ENCODE measurements around the gene UBE2J2. TPM values are rescaled to one million over a fixed set of nuclear protein-coding genes. Genes with fewer than 3 reads are reported as not detected.

Gene UBE2J2
- polyA plus RNA-seq, 1 donor from 2014 or later, result 74.3 TPM

DNA sequence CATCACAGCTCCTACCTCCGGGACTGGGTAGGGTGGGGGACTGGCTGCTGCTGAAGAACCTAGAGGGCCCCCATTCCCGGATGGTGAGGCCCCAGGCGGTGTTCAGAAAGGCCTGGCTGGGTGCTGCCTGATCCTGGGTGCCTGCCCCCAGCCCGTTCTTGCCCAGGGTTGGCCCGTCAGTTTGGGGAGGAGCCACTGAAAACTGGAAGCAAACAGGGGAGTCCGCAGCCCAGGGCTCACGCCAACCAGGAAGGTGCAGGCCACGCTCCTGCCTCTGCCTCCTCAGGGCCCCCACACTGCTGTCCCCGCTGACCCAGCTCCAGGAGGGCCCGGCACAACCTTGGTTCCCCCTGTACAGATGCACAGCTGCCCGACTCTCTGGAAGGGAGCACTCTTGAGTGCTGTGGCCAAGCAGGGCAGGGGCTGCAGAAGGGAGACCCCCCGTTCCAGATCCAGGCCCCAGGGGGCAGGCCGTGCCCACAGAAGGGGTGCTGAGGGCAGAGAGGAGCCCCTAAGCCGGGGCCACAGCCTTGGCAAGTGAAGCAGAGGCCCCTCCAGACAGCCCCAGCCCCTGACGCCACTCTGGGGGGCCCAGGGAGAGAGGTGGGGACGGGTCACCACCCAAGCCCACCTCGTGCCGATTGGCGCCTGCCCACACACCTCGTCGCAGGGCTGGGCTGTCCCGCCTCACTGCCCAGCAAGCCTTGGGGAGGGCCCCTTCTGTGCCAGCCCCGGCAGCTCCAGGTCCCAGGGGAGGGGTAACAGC is 32.6 kb downstream of the UBE2J2 start:
- Mint-ChIP-seq H3K27me3 (peaks cover 8% of the 10 kb centered on the region), H3K4me1 (no peaks in the 10 kb centered on the region), H3K36me3 (no peaks in the 10 kb centered on the region), H3K4me3 (no peak overlapping the region), H3K27ac (no peak overlapping the region), H3K9me3 (no peaks in the 10 kb centered on the region)

DNA sequence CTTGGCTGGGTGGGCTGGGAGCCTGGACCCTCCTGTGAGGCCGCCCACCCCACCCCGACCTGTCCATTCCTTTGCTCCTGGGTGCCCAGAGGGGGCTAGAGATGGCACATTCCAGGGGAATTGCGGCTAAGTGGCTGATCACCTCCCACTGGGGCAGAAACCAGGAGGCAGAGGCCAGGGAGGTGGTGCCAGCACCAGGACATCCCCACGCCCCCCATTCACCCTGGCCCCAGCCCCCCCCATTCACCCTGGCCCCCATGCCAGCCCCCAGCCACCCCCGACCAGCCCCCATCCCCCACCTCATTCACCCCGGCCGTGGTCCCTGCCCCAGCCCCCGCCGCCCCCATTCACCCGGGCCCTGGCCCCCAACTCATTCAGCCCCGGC is 33.3 kb downstream of the UBE2J2 start:
- no peak overlapping the region for H3K27ac Mint-ChIP-seq
- no peaks in the 10 kb centered on the region for H3K36me3 Mint-ChIP-seq
- H3K27me3 Mint-ChIP-seq, result peaks cover 8% of the 10 kb centered on the region
- H3K9me3 Mint-ChIP-seq, result no peaks in the 10 kb centered on the region
- H3K4me1 Mint-ChIP-seq, result no peaks in the 10 kb centered on the region
- no peak overlapping the region for H3K4me3 Mint-ChIP-seq

DNA sequence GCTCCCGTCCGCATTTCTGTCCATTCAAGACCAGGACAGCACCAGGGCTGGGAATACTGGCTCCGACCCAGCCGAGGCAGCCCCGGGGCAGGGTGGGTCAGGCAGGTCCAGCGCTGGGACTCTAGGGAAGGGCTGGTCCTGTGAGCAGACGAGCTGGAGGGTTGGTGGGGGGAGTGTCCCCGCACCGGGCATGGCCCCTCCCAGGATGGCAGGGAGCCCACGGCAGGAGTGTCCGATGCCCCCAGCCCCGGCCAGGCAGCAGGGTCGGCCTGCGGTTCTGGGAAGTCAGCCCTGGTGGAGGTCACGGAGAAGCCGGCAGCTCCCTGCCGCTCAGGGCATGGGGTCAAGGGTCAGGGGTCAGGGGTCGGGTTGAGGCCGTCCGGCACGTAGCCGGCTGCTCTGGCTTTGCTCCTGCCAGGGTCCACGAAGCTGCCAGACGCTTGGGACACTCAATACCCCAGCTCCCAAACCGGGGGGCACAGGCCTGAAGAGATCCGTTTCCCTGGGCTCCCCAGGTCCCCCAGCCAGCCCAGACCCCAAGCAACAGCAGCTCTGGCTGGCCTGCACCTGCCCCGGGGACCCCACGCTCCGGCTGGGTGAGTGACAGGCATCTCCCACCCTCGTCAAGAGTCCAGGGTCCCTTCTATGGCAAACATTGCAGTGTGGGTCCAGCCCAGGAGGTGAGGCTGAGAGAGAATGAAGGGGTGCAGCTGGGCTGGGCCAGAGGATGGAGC is 33.9 kb downstream of the UBE2J2 start:
- Mint-ChIP-seq H3K4me3 (no peak overlapping the region), H3K9me3 (no peaks in the 10 kb centered on the region), H3K36me3 (no peaks in the 10 kb centered on the region), H3K27me3 (peaks cover 8% of the 10 kb centered on the region), H3K4me1 (no peaks in the 10 kb centered on the region), H3K27ac (no peak overlapping the region)

DNA sequence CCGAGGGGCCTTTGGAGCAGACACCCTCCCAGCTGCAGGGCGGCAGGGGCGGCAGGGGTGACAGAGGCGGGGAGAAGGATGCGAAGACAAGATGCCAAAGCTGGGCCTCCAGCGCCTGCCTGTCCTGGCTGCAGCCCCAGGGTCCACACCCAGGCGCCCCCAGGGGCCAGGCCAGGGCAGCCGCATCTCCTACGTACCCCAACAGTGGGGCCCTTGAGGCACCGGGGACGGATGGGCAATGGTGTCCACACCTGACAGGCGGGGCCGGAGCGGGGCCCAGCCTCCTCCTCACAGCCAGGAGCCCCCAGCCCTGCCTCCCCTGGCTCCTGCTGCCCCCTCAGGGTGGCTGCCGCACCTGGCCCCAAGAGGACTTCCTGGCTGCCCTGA is 34.4 kb downstream of the UBE2J2 start:
- peaks cover 8% of the 10 kb centered on the region for H3K27me3 Mint-ChIP-seq
- H3K4me1 Mint-ChIP-seq, result peaks cover 0 to under 1% (median 0%) of the 10 kb centered on the region in 3 donors
- H3K4me3 Mint-ChIP-seq, result no peak overlapping the region
- H3K9me3 Mint-ChIP-seq, result no peaks in the 10 kb centered on the region
- no peak overlapping the region for H3K27ac Mint-ChIP-seq
- H3K36me3 Mint-ChIP-seq, result no peaks in the 10 kb centered on the region

DNA sequence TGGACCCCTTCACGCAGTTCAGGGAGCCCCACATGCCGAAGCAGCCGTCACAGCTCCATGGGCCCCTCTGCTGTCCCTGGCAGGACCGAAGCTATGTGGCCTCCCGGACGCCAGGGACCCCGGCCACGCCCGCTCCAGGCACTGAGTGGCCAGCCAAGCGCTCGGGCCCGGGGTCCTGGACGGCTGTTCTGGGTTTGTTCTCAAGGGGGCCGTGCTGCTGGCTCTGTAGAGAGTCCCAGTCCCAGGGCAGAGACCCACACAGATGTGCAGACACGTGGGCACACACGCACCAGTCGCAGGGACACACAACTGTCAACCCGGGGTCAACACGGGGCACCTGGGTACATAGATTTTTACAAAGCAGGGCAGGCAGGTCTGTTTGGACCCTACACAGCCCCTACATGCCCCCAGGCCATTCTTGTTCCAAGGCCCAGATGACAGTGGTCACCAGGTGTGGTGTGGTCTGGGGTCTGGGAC is 34.9 kb downstream of the UBE2J2 start:
- Mint-ChIP-seq H3K4me1 (peaks cover 0 to 4% (median 4%) of the 10 kb centered on the region in 3 donors), H3K27ac (no peak overlapping the region), H3K36me3 (no peaks in the 10 kb centered on the region), H3K4me3 (no peak overlapping the region), H3K9me3 (no peaks in the 10 kb centered on the region), H3K27me3 (peaks cover 8% of the 10 kb centered on the region)

DNA sequence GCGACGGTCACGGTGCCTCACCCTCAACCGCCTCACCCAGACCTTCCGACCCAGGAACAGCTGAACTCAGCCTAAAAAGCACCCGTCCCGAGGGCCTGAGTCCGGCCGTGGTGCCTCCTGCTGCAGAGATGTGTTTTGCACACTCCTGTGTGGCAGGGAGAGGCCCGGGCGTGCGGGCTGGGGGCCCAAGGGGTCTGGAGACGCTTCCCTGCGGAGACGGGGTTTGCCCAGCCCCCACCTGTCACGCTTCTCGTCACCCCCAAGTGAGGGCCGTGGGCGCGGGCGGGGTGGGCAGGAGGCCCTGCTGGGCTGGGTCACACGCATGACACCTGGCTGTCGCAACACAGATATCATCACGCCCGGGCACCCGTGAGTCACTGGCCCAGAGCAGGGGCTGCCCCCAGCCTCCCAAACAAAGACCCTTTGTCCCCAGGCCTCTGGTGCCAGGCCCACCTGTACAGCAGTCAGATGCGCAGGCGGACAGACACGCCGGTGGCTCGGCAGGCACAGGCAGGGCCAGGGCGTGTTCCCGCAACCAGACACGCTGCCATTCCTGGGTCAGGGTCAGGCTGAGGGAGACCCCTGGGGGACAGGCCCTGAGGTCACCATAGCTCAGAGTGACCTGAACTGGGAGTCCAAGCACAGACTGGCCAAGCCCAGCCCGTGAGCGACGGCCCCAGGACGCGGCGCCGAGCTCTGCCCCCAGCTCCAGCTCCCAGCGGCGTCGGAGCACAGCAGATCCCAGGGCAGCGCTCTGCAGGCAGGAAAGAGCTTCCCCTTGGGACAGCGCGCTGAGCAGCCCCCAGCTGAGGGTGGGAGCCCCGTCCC is 35.6 kb downstream of the UBE2J2 start:
- Mint-ChIP-seq H3K9me3 (no peaks in the 10 kb centered on the region), H3K27me3 (peaks cover 8% of the 10 kb centered on the region), H3K27ac (no peak overlapping the region), H3K4me3 (no peak overlapping the region), H3K36me3 (no peaks in the 10 kb centered on the region), H3K4me1 (peaks cover 0 to 8% (median 8%) of the 10 kb centered on the region in 3 donors)

DNA sequence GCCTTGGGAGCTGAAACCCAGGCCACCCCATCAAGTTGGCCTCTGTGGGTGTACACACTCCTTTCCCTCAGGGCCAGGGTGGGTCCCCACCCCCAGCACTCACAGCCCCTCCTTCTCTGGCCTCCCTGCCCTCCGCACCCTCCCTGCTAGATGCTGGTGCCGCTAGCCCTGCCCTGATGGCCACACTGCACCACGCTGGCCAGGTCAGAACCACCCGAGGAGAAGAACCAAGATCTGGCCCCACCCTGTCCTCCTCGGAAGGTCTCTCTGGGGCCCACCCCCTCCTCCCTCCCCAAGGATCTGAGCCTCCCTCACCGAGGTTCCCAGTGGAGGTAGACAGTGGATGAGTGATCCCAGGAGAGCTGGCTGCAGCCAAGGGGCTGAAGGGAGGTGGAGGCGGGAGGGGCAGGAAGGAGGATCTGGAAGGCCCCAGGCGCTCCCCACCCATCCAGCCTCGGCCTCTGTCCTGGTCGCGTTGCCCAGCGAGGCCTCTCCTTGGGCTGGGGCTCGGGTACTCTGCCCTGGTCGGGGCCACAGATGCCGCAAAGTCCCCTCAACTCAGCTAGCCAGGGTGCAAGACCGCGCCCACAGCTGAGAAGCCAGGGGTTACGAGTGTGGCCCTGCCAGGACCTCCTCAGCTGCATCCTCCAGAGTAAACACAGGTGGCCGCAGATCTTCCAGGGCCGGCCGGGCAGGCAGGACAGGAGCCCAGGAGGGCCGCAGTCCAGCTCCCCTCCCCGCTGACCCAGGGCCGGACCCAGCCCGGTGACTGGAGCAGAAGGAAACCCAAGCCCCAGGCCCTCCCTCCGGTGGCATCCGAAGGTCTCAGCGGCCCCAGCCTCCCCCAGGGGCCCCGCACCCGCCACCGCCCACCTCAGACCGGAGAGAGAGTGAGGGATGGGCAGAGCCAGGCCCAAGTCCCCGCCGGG is 36.4 kb downstream of the UBE2J2 start:
- Mint-ChIP-seq H3K27ac (no peak overlapping the region), H3K36me3 (no peaks in the 10 kb centered on the region), H3K4me3 (peak overlapping the region in 1 of 4 donors; percentile 75), H3K27me3 (peaks cover 8% of the 10 kb centered on the region), H3K9me3 (no peaks in the 10 kb centered on the region), H3K4me1 (peaks cover 0 to 8% (median 8%) of the 10 kb centered on the region in 3 donors)

DNA sequence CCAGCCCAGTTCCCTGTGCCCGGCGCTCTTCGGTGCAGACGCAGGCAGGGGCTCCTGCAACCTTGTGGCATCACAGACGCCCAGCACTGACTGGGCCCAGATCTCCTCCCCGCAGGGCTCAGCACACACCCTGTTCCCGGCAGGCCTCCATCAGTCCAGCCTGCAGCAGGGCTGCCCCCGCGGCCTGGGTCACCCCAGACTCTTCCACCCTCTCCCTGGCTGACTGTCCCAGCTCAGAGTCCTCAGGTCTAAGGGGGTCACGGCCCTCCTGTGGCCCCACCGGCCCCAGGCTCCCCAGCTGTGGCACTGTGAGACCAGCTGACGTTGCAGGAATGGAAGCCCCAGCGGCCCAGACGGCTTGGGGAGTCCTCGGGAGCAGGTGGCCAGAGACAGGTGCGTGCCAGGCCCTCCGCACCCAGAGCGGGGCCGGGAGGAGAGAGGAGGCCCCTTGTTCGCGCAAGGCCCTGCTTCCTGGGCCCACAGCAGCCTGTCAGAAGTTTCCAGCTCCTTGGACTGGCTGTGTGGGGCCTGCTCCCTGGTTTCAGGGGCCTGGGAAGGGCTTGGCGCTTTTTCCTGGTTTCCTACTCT is 37.4 kb downstream of the UBE2J2 start:
- H3K27ac Mint-ChIP-seq, result no peak overlapping the region
- no peak overlapping the region for H3K4me3 Mint-ChIP-seq
- no peaks in the 10 kb centered on the region for H3K9me3 Mint-ChIP-seq
- peaks cover 0 to 8% (median 8%) of the 10 kb centered on the region in 3 donors for H3K4me1 Mint-ChIP-seq
- H3K27me3 Mint-ChIP-seq, result peaks cover 8% of the 10 kb centered on the region
- H3K36me3 Mint-ChIP-seq, result no peaks in the 10 kb centered on the region

DNA sequence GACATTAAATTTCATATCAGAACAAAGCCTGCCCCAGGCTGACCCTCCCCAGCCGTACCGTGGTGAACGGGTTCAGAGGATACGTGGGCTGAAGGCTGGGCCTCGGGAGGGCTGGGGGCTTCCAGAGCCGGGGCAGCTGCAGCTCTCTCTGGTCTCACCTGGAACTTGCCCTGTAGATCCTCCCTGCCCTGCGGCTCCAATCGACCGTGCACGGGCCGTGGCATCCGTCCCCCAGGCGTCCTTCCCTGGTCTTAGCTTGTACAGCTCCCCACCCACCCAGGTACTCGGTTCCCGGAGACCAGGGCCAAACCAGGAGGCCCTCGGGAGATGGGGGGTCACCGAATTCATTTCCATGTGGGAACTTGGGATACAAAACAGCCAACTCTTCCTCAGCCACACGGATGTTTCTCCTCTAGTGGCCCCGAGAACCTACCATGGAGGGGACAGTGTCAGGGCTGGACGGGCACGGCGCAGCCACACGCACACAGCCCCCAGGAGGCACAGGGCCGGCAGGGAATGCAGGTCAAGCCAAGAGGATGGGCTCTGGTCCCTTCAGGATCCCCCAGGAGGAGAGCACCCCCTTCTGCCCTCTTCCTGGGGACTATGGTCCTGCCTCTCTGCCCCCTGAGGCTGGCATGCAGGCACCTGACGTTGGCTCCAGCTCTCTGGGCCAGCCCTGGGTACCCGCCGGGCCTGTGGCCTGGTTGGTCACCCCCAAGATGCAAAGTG is 38.5 kb downstream of the UBE2J2 start:
- H3K27ac Mint-ChIP-seq, result no peak overlapping the region
- no peaks in the 10 kb centered on the region for H3K36me3 Mint-ChIP-seq
- H3K4me3 Mint-ChIP-seq, result peak overlapping the region in 2 of 4 donors; percentile 14 to 43
- H3K9me3 Mint-ChIP-seq, result no peaks in the 10 kb centered on the region
- peaks cover 3 to 12% (median 12%) of the 10 kb centered on the region in 3 donors for H3K4me1 Mint-ChIP-seq
- peaks cover 7% of the 10 kb centered on the region for H3K27me3 Mint-ChIP-seq

DNA sequence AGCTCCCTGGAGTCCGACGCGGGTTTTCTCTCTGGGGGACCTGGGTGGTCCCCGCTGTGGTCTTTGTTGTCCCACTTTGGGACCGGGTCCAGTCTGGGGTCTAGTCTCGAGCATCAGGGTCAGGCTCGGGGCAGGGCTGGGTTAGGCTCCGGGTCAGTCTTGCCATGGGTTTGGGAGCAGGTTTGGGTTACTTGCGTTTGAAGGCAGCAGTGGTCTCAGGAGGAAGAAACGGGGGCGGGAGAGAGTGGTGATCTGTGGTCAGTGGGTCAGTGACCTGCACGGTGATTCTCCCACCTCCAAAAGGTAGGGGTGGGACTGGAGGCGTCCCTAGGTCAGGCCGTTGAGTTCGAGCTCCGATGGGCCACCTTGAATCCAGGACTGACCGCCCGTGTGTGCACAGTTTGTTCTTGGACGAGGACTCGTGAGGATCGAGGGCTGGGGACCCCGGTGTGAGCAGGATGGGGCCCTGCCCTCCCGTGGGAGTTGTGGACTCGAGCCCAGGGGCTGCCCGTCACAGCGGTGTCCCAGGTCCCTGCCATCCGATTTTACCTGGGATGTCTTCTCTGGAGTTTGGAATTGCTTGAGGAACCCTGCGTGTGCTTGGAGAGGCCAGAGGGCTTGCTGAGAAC is 39.4 kb downstream of the UBE2J2 start:
- Mint-ChIP-seq H3K4me1 (peaks cover 3 to 20% (median 19%) of the 10 kb centered on the region in 3 donors), H3K27ac (peak overlapping the region in 2 of 3 donors; percentile 31 to 75), H3K36me3 (no peaks in the 10 kb centered on the region), H3K9me3 (no peaks in the 10 kb centered on the region), H3K27me3 (peaks cover 4% of the 10 kb centered on the region), H3K4me3 (peak overlapping the region; percentile 8 to 86 (median 74))

DNA sequence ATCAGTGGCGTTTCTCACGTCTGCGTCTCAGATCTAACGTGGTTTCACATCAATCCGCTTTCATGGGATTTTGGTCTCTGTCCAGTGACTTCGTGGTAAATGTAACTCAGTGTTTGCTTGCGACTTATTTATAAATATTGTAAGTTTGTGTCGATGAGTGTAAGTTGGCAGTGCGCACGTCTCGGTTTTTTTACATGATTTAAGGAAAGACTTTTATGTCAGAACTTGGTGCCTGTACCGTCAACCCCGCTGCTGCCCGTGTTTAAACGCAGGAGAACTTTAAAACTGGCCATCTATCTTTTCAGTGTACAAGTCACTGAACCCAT is 40.1 kb downstream of the UBE2J2 start:
- Mint-ChIP-seq H3K36me3 (no peaks in the 10 kb centered on the region), H3K9me3 (no peaks in the 10 kb centered on the region), H3K27ac (peak overlapping the region in 2 of 3 donors; percentile 59 to 75), H3K4me3 (peak overlapping the region; percentile 65 to 86 (median 82)), H3K4me1 (peaks cover 3 to 20% (median 19%) of the 10 kb centered on the region in 3 donors), H3K27me3 (peaks cover 2% of the 10 kb centered on the region)

DNA sequence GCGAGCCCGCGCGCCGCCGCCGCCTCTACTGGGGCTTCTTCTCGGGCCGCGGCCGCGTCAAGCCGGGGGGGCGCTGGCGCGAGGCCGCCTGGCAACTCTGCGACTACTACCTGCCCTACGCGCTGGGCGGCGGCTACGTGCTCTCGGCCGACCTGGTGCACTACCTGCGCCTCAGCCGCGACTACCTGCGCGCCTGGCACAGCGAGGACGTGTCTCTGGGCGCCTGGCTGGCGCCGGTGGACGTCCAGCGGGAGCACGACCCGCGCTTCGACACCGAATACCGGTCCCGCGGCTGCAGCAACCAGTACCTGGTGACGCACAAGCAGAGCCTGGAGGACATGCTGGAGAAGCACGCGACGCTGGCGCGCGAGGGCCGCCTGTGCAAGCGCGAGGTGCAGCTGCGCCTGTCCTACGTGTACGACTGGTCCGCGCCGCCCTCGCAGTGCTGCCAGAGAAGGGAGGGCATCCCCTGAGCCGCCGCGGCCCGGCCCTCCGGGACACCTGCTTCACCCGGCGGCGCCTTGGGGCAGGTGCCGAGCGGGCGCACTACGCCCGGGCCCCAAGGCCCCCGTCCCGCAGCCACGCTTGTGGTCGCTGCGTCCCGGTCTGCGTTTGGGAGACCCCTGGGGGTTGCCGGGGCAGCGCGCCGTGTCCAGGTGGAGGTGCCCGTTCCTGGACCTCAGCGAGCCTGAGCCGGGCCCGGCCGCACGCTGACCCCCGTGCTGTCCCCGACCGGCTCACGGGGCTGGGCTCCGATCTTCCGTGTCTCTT is 40.7 kb downstream of the UBE2J2 start:
- Mint-ChIP-seq H3K4me3 (peak overlapping the region; percentile 65 to 86 (median 82)), H3K27me3 (peaks cover 2% of the 10 kb centered on the region), H3K27ac (peak overlapping the region in 2 of 3 donors; percentile 59 to 75), H3K36me3 (no peaks in the 10 kb centered on the region), H3K4me1 (peaks cover 3 to 20% (median 19%) of the 10 kb centered on the region in 3 donors), H3K9me3 (no peaks in the 10 kb centered on the region)

All from IgD-negative memory B cell (primary cell).